Activated CD8-positive, alpha-beta memory T cell treated with anti-CD3 and anti-CD28 coated beads for 24 hours (primary cell): ENCODE measurements around the gene IQSEC3.

Experiments used
- DNase-seq: peaks from one replicate; pipeline ENCODE4 v3.0.0-alpha.2; 2020

IQSEC3 gene

GRCh38 chr12:84056-84455 is 17.5 kb downstream of the IQSEC3 start:
- no peak for DNase-seq

GRCh38 chr12:85191-85666 is 18.7 kb downstream of the IQSEC3 start:
- no peak for DNase-seq

- DNase-seq, result no peak
Measured at GRCh38 chr12:87315-87714, 20.7 kb downstream of the IQSEC3 start.

GRCh38 chr12:87856-88255 is 21.3 kb downstream of the IQSEC3 start:
- DNase-seq, result no peak

- no peak for DNase-seq
Measured at GRCh38 chr12:89653-90052, 23.1 kb downstream of the IQSEC3 start.

- DNase-seq, result no peak
Measured at GRCh38 chr12:91213-91612, 24.6 kb downstream of the IQSEC3 start.

- no peak for DNase-seq
Measured at GRCh38 chr12:93266-94005, 26.9 kb downstream of the IQSEC3 start.

GRCh38 chr12:96543-96942 is 30.0 kb downstream of the IQSEC3 start:
- no peak for DNase-seq

- DNase-seq, result no peak
Measured at GRCh38 chr12:98924-99352, 32.4 kb downstream of the IQSEC3 start.

GRCh38 chr12:99605-100004 is 33.0 kb downstream of the IQSEC3 start:
- DNase-seq, result no peak

- DNase-seq, result no peak
Measured at GRCh38 chr12:101969-102878, 35.7 kb downstream of the IQSEC3 start.

GRCh38 chr12:102879-103168 is 36.3 kb downstream of the IQSEC3 start:
- DNase-seq, result no peak

GRCh38 chr12:103169-103981 is 36.8 kb downstream of the IQSEC3 start:
- DNase-seq, result no peak

GRCh38 chr12:104551-105081 is 38.0 kb downstream of the IQSEC3 start:
- DNase-seq, result peak; percentile 60

- DNase-seq, result no peak
Measured at GRCh38 chr12:105696-106095, 39.1 kb downstream of the IQSEC3 start.

- no peak for DNase-seq
Measured at GRCh38 chr12:106118-106591, 39.6 kb downstream of the IQSEC3 start.

- DNase-seq, result no peak
Measured at GRCh38 chr12:108594-108993, 42.0 kb downstream of the IQSEC3 start.

GRCh38 chr12:109446-109845 is 42.9 kb downstream of the IQSEC3 start:
- no peak for DNase-seq

- no peak for DNase-seq
Measured at GRCh38 chr12:109872-110271, 43.3 kb downstream of the IQSEC3 start.

GRCh38 chr12:111699-112493 is 45.3 kb downstream of the IQSEC3 start:
- DNase-seq, result no peak

GRCh38 chr12:113347-113746 is 46.8 kb downstream of the IQSEC3 start:
- no peak for DNase-seq

- no peak for DNase-seq
Measured at GRCh38 chr12:114626-115211, 48.2 kb downstream of the IQSEC3 start.
